GM19351 (cell line): ENCODE measurements around the gene MIOX.

Experiments
- ATAC-seq: cut with Tn5 transposase; IDR thresholded peaks from one replicate; pipeline ENCODE4 v1.9.1; 2021; ENCODE audit warnings: mild to moderate bottlenecking, moderate library complexity; ENCODE audit not compliant: unreplicated experiment

MIOX gene

GRCh38 chr22:50454556-50455075, 32.0 kb upstream of the MIOX start:
- no peak for ATAC-seq

DNA sequence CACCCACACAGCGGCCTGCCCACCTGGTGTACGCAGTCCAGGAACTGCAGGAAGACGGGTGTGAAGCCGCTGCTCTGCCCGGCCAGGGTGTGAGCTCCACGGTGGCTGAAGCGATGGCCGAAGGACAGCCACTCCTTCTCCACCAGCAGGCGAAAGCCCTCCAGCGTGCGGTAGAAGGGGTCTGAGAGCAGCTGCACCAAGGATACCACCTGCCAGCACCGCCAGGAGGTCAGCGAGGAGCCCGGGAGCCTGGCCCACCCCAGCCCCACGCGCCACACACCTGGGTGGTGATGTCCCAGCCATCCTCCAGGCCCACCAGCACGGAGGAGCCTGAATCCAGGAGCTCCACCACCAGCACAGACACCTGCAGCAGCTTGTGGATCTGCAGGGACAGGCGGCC, 31.5 kb upstream of the MIOX start:
- ATAC-seq, result no peak

GRCh38 chr22:50456026-50456425, 30.6 kb upstream of the MIOX start:
- ATAC-seq, result no peak

DNA sequence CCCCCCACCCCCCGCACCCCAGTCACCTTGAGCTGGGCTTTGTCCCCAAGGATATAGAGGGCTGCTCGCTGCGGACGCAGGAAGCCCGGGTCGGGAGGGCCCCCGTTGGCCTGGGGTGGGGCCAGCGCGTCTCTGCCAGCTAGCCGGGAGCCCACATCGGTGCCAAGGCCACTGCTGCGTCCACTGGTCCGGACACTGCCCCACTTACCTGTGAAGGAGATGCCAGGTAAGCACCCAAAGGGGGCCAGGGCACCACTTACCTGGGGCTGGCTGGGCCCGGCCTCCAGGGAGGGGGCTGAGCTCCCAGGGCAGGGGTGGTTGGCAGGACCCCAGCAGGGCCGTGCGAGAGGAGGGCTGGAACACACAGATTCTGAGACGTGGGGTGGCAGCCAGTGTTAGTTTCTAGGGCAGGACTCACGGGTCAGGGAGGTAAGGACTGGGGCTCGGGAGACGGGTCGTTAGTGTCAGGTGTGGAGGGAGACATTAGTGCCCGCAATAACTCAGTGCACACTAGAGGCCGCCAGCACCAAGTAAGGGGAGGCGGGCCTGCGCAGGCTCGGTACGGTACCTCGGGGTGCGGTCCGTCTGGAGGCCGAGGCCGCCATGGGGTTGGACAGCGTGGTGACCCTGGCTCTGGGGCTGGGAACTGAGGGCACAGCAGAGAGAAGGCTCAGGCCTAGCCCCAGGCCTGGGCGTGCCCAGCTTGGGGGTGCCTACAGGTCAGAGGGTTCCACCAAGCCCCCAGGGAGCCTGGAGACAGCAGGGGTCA, 30.0 kb upstream of the MIOX start:
- ATAC-seq, result no peak

- ATAC-seq, result no peak
Observed at GRCh38 chr22:50459016-50459415, 27.6 kb upstream of the MIOX start.

GRCh38 chr22:50459496-50460140, 27.0 kb upstream of the MIOX start:
- no peak for ATAC-seq

GRCh38 chr22:50460938-50461337, 25.7 kb upstream of the MIOX start:
- ATAC-seq, result no peak

- ATAC-seq, result no peak
Observed at GRCh38 chr22:50461536-50461935, 25.1 kb upstream of the MIOX start.

DNA sequence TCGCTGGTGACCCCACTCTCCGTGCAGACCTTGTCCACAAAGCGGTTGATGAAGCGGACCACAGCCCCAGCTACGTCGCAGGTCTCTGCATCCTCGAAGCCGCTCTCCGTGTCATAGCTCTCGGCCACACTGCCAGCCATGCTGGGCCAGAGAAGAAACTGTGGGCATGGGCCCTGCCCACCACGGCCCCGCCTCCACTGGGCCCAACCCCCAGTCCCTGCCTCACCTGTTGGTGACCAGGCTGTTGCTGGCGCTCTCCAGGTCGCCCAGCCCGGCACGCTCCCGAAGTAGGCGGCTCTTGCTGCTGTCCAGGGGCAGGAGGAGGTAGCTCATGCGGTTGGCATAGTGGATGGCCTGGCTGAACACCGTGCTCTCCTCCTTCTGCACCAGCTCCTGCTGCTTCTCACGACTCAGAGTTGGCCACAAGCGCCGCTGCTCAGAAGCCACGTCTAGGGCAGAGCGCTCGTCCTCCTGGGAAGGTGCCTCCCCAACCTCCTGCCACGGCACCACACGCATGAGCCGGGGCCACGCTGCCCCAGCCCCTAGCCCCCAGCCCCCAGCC, 24.6 kb upstream of the MIOX start:
- ATAC-seq, result no peak

DNA sequence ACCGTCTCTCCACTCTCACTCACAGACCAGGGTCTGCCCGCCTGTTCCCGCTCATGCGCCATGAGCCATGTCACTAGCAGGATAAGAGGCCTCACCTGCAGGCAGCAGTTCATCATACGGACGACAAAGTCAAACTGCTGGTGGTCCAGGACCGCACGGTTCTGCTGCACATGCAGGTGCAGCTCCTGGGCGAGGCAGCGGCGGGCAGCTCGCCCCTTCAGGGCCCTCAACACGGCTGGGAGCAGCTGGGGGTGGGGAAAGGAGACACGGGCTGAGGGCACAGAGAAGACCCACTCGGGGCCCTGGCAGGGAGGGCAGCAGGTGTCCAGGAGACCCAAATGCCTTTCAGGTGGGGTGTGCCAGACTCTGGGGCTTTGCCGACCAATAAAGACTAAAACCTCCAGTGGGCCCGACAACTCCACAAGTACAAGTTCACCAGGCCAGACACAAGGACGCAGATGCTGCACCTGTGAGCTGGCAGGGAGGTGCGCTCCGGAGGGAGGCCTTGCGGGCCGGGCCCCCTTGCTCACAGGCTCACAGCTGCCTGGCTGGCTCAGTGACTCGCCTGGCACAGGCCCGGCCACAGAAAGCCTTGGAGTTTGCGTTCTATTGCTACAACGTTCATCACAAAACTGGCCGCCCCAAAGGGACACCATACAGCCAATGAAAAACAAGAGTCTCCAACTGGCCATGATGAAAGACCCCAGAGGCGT, 23.3 kb upstream of the MIOX start:
- no peak for ATAC-seq

DNA sequence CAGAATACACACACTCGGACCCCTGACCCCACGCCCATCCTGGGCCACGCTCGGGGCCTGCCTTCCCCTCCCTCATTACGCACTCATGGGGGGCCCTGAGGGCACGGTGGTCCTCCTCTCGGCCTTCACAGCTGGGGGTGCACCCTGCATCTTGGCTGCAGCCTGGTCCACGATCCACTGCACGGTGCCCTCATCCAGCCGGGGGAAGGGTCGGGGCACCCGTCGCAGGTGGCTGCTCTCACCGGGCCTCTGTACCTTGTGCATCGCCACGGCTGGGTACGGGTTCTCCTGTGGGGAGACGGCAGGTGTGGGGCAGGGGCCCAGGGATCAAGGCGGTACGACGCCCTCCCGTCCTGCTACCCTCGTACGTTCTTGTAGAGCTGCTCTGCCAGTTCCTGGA, 22.2 kb upstream of the MIOX start:
- no peak for ATAC-seq

GRCh38 chr22:50465066-50465930, 21.4 kb upstream of the MIOX start:
- no peak for ATAC-seq

DNA sequence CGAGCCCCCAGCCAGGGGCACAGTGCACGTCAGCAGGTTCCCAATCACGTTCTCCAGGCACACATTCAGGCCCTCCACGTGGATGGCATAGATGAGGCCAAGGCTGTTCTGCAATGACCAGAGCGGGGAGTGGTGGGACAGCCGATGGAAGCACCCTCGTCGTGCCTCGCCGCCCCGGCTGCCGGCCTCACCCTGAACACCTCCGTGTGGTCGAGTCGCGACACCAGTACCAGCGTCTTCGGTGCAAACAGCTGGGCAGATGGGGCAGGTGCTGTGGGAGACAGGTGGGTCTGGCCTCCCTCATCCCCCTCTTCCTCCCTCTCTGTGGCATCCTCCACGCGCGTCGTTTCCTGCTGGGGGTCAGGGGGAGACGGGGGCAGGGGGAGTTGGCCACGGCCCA, 19.3 kb upstream of the MIOX start:
- no peak for ATAC-seq

DNA sequence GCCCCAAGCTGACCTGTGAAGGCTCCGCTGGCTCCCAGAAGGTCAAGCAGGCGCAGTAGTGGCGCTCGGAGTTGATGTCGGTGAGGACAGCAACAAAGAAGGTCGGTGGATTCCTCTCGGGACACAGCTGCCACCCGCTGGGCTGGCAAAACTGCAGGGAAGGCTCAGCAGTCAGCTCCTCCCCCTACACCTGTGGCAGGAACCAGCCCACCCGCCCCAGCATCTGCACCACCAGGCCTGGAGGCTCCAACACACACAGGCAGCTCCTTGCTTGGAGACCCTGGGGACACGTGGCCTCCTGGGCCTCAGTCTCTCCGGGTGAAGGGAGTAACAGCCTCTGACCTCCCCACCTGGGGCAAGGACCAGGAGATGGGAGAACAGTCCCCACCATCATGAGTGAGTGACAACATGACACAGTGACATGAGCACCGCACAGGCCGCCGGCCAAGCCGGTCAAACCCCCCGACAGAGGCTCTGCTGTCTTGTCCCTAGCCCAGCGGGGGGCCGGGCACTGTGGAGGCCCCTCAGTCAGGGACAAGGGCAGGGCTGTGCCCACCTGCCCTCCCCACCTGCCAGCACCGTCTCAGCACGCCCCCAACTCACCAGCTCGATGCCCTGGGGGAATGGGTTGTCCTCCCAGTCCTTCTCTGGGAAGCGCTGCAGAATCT, 18.8 kb upstream of the MIOX start:
- no peak for ATAC-seq

DNA sequence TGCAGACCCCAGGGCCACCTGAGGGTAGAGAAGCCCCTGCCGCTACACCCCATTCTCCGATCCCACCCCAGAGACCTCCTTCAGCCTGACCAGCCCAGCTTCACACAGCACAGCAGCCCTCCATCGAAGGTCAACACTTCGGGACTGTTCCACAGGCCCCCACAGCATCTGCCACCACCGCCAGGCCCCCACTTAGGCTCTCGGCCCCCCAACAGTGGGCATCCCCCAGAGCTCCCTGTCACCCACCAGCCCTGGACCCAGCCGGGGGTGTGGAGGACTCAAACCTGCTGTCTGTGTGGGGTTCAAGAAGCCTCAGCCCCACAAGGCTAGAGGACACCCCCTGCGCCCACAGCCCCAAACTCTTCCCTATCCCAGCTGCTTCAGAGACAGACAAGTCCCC, 18.0 kb upstream of the MIOX start:
- no peak for ATAC-seq

GRCh38 chr22:50469377-50470305, 17.0 kb upstream of the MIOX start:
- ATAC-seq, result peak; percentile 63

- ATAC-seq, result no peak
Observed at GRCh38 chr22:50470491-50470890, 16.2 kb upstream of the MIOX start.

- no peak for ATAC-seq
Observed at GRCh38 chr22:50471197-50471847, 15.3 kb upstream of the MIOX start.
